HG03457 (cell line): ENCODE data around the gene DENND2D.

Source experiments
- ATAC-seq: cut with Tn5 transposase; IDR thresholded peaks from one replicate; pipeline ENCODE4 v1.9.1; 2021; ENCODE audit warnings: moderate number of reproducible peaks; ENCODE audit not compliant: unreplicated experiment

DENND2D gene

DNA sequence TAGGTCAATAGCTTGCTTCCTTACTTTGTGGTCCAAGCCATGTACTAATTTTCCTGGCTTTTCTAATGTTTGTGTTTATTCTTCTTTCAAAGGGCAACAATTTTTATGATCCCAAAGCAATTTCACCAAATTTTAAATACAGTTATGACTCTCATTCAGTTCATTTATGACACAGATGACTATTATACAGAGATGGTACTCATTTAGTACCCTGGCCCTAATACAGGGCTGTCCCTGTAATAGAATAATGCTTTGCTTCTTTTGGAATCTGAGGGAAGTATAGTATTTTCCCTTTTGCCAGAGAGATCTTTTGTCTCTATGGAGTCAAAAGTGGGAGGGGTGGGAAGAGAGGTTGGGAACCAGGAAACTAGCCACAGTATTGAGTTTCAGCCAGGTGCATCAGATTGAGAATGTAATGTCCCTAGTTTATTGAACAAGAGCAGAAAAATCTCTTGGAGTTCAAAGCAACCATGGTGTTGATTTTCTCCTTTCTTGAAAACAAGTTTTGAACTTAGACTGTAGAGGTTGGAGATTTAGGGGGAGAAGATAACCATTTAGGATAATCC lies 20.4 kb downstream of the DENND2D start:
- ATAC-seq = no peak

DNA sequence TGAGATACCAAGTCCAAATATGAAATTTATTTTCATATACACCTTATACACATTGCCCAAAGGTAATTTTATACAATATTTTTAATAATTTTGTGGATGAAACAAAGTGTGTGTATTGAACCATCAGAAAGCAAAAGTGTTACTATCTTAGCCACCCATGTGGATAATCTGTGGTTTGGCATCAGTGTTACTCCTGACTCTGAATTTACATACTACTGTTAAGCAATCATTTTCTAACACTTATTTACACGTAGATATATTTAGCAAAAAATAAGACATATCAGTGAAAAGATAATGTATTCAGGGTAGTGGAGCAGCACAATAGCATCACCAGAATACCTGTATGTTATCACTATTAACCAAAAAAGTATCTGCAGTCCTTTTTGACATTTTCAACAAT lies 23.8 kb downstream of the DENND2D start:
- peak; percentile 55 for ATAC-seq

DNA sequence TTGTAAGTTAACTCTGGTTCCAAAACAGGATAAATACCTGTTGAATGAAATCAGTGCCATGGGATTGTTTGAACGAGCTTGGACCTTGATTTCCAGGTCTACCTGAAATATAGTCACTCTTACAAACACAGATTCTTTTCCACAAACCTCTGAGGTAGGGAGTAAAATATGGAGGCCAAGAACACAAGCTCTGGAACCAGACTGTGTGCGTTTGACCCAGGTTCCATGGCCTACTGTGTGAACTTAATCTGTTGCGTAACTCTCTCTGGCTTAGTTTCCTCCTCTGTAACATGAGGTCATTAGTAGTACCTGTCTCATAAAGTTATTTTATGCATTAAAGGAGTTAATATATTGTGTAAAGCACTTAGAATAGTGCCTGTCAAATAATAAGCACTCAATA lies 25.1 kb downstream of the DENND2D start:
- ATAC-seq = no peak

GRCh38 chr1:111174070-111174469 lies 26.4 kb downstream of the DENND2D start:
- ATAC-seq = no peak

- no peak for ATAC-seq
Observed at GRCh38 chr1:111172463-111172862, 28.0 kb downstream of the DENND2D start.

DNA sequence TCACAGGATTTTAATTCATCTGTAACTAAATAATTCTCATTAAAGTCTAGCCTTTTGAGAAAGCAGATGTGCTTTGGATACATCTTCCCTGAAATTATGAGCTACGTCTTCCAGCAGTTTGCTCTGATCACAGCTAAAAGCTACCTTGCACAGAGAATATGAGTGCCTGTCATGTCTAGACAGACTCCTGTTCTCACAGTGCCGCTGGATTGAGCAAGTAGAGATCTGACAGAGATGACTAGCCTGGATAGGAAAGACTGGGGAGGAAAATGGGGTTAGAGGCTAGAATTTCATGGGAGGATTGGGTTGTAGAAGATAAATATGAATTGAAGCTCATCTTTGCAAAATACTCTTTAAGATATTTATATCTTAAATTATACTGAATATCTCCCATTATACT lies 36.3 kb downstream of the DENND2D start:
- no peak for ATAC-seq

GRCh38 chr1:111163363-111163762 lies 37.1 kb downstream of the DENND2D start:
- no peak for ATAC-seq

DNA sequence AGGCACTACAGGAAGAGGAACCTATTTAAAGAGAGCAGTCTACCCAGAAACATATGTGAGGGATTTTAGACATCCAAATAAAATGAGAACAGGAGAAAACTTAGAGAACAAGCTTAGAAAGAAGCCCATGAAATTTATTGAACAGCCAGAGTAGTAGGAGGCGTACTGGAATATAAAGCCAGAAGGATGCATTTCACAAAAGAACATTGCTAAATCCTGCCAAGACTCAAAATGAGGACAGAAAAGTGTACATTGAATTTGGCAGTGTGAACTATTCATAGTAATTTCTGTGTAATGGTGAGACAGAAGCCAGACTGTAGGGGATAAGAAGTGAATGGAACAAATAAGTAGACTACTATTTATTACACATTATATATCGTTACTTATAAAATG lies 38.0 kb downstream of the DENND2D start:
- no peak for ATAC-seq

DNA sequence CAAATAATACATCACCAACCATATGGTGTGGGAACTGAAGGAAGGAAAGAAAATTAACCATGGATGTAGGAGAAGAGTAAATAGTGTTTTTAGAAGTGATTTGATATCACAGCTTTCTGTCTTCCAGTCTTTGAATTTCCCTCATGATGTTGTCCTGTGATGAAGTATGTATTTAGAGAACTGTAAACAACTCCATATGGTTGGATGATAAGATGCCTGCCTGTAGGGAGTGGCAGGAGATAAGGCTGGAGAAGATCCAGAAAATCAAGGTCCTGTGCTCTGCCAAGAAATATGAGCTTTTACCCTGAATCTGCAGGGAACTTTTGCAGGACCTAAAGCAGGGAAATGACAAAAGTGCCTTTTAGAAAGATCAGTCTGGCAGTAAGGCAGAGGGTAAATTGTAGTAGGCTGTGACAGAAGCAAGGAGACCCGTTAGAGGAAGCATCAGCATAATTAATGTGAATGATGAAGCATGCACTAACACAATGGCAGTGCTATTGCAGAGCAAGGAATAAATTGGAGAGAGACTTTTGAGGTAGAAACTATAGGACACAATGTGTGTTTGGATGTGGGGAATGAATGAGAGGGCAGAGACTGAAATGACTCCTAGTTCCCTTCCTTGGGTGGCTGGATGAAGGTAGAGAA lies 38.5 kb downstream of the DENND2D start:
- no peak for ATAC-seq

DNA sequence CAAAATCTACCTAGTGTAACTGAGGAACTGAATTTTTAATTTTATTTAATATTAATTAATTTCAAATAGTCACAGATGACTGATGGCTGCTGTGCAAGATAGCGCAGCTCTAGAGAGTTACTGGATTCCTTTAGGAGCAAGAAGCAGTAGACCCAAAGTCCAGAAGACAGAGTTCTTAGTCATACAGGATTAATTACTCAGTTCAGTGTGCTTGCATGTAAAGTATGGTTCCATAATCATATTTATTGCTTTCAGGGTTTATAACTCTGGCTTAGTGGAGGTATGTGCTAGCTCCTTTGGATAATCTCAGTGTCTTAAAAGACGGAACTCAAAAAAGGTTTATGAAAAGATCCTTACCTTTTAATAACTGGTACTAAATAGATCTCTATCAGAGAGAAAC lies 43.0 kb downstream of the DENND2D start:
- ATAC-seq = no peak

GRCh38 chr1:111154021-111154999 lies 46.1 kb downstream of the DENND2D start:
- no peak for ATAC-seq

- ATAC-seq = no peak
Observed at GRCh38 chr1:111151838-111152237, 48.6 kb downstream of the DENND2D start.

DNA sequence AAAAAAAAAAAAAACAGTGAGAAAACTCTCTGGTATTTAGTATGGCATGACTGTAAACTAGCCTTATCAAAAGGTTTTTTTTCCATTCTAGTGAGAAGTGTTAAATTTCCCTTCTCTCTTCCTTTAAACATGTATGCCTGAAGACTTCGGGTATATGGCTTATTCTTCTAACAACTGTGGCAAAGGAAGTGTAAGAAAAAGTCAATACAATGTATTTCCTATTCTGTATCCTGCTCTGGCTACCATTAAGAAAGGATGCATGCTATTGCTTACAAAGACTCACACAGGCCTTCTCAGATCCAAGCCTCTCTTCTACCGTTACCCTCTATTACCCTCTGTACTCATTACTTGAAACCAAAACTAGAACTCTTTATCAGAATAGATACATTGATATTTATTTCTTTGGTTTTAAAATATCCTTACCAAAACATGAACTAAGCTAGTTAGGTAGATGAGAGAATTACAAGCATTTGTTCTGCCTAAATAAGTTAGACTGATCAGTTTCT lies 52.0 kb downstream of the DENND2D start:
- no peak for ATAC-seq

DNA sequence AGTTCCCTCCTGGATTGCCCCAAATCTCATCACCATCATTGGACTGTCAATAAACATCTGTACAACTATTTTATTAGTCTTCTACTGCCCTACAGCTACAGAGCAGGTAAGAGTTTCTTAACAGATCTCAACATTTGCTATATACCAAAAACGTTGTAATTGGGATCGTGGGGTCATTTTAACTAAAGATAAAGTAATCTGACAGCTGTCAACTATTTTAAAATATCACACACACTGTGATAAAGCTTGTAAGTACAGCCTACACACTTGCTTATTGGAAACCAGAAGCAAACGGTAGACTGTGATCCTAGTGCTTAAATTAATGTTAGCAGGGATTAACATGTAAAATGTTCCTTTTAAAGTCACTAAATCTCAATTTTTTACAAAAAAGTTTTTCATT lies 52.5 kb downstream of the DENND2D start:
- no peak for ATAC-seq

GRCh38 chr1:111145963-111146768 lies 54.3 kb downstream of the DENND2D start:
- ATAC-seq = no peak

- ATAC-seq = no peak
Observed at GRCh38 chr1:111145542-111145941, 54.9 kb downstream of the DENND2D start.

DNA sequence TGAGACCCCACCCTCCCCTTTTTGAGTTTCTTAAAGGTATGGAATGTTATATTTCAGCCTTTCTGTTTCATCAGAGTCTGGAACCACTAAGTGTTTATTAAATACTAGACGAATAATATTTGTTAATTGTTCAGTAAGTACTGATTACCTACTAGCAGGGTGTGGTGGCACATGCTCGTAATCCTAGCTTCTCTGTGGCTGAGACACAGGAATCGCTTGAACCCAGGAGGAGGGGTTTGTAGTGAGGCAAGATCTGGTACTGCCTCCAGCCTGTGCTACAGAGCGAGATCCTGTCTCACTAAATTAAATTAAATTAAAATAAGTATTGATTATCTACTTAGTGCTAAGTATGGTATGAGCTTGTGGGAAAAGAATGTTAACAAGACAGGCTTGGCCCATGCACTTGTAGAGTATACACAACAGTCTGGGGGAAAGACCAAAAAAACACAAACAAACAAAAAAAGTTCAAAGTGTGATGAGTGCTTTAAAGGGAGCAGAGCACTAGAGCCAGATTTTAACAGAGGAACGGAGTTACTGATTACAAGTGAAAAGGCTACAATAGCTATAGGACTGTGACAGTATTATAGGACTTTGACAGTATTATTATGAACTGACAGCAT lies 58.0 kb downstream of the DENND2D start:
- ATAC-seq = no peak

GRCh38 chr1:111141245-111142220 lies 58.9 kb downstream of the DENND2D start:
- ATAC-seq = no peak

DNA sequence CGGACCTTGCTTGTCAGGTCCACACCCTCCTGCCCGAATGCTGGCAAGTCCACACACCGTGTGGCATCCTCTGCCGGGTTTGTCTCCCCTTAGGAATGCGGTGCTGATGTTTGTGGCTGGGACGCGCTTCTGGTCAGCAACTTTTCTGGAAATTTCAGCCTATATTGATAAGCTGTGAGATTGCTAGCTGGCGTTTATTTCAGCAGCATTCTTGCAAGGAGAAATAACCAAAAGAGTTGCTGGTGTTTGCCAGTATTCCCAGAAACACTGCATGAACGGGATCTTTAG lies 59.8 kb downstream of the DENND2D start:
- peak; percentile 9 for ATAC-seq
